ENCODE measurements around the gene SOX14. TPM values are rescaled to one million over a fixed set of nuclear protein-coding genes. Genes with fewer than 3 reads are reported as not detected.

Gene SOX14
- total RNA-seq, 1 experiment from 2014 or later = not detected

GRCh38 chr3:137767538-137768360, 3.6 kb downstream of the SOX14 start:
- DNase-seq (ENCODE audit: low read depth) = no peak

GRCh38 chr3:137768361-137769321, 4.5 kb downstream of the SOX14 start:
- no peak for DNase-seq (ENCODE audit: low read depth)

- DNase-seq (ENCODE audit: low read depth) = no peak
Observed at GRCh38 chr3:137769322-137770065, 5.4 kb downstream of the SOX14 start.

- no peak for DNase-seq (ENCODE audit: low read depth)
Observed at GRCh38 chr3:137770066-137770834, 6.1 kb downstream of the SOX14 start.

GRCh38 chr3:137770835-137771399, 6.8 kb downstream of the SOX14 start:
- no peak for DNase-seq (ENCODE audit: low read depth)

- no peak for DNase-seq (ENCODE audit: low read depth)
Observed at GRCh38 chr3:137771401-137772213, 7.5 kb downstream of the SOX14 start.

- no peak for DNase-seq (ENCODE audit: low read depth)
Observed at GRCh38 chr3:137772214-137772955, 8.3 kb downstream of the SOX14 start.

GRCh38 chr3:137778941-137779340, 14.8 kb downstream of the SOX14 start:
- DNase-seq (ENCODE audit: low read depth) = no peak

GRCh38 chr3:137787529-137787928, 23.4 kb downstream of the SOX14 start:
- no peak for DNase-seq (ENCODE audit: low read depth)

- peak; percentile 25 for DNase-seq (ENCODE audit: low read depth)
Observed at GRCh38 chr3:137789236-137789635, 25.1 kb downstream of the SOX14 start.

GRCh38 chr3:137792626-137793271, 28.6 kb downstream of the SOX14 start:
- DNase-seq (ENCODE audit: low read depth) = peak; percentile 68

GRCh38 chr3:137796993-137797392, 32.9 kb downstream of the SOX14 start:
- DNase-seq (ENCODE audit: low read depth) = no peak

GRCh38 chr3:137803215-137803614, 39.1 kb downstream of the SOX14 start:
- no peak for DNase-seq (ENCODE audit: low read depth)

GRCh38 chr3:137807998-137808397, 43.9 kb downstream of the SOX14 start:
- no peak for DNase-seq (ENCODE audit: low read depth)

GRCh38 chr3:137809509-137809908, 45.4 kb downstream of the SOX14 start:
- no peak for DNase-seq (ENCODE audit: low read depth)

GRCh38 chr3:137812023-137812422, 47.9 kb downstream of the SOX14 start:
- DNase-seq (ENCODE audit: low read depth) = peak; percentile 19

GRCh38 chr3:137815251-137815650, 51.1 kb downstream of the SOX14 start:
- no peak for DNase-seq (ENCODE audit: low read depth)

Data from HT1080 (cell line).